Measurements from ENCODE around the gene AHNAK.
"Not testable (repeated sequence)": the region's sequence is repeated elsewhere in the genome, so short reads cannot be mapped to it uniquely, and the experiment has no call there.

The AHNAK gene

GRCh38 chr11:62550478-62550877 is 3.9 kb upstream of the AHNAK start:
- not testable (repeated sequence) for DNase-seq

DNA sequence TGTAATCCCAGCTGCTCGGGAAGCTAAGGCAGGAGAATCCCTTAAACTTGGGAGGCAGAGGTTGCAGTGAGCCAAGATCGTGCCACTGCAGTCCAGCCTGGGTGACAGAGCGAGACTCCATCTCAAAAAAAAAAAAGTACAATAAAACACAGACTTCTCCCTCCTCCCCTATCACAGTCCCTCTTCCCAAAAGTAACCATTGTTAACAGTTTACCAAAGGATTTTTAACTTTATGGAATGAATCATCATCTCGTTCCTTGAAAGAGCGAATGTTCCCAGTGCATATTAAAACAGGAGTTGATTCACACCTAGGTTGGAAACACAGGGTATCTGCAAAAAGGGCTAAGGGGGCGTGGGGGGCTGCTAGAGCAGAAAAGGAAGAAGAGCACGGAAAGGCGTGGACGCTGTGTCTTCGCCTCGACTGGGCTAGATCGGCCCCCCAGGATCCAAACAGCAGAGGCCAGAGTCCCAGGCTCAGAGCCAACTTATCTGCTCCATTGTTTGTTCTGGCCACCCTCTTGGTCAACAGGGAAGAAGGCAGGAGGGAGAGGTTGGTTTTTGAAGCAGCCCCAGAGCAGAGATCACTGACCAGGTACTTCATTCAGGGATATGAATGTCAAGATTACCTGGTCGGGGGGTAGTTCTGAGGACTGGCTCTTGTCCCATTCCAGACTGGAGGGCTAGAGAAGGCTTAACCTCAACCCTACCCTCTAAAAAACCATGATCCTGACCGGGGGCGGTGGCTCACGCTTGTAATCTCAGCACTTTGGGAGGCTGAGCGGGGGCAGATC is 2.1 kb upstream of the AHNAK start:
- DNase-seq: no peak

- DNase-seq: no peak
Measured at GRCh38 chr11:62547691-62548281, 1.2 kb upstream of the AHNAK start.

- no peak for DNase-seq
Measured at GRCh38 chr11:62546929-62547625, 471 bp upstream of the AHNAK start.

GRCh38 chr11:62545437-62546243 is 966 bp downstream of the AHNAK start:
- no peak for DNase-seq

DNA sequence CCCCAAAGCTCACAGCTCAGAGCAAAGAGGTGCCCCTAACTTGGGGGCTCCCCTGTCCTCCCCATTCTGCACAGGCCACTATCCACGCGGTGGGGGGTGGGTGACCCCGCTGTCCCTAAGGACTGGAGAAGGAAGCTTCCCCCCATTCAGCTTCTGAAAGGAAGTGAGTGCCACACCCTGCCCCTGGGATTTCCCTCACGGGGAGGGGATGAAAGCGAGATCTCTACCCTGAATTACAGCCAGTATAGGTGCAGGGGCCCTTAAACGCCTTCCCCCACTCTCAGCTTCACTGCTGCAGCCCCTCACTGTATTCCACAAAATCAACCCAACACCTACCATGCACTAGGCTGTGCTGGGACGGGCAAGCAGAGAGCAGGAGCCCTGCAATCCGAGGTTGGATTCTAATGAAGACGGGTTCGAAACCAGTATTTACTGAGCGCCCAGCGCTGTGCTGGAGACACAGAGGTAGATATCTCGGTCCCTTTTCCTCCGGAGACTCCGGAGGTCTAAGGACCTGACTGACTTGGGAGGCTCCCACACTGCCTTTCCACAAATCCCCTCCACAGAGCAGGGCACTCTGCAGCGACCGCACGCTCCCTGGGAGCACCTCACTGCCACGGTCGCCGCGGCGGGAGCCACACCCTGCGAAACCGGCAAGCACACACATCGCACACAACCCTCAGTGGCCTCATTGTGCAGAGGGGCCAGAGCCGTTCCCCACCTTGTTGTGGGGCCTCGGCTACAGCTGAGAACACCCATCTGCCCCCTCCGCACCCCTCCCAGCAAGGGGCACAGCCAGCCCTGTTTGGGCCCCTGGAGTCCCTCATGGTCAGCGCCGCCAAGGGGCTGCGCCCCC is 1.8 kb downstream of the AHNAK start:
- DNase-seq: no peak

- DNase-seq: no peak
Measured at GRCh38 chr11:62543680-62544444, 2.7 kb downstream of the AHNAK start.

DNA sequence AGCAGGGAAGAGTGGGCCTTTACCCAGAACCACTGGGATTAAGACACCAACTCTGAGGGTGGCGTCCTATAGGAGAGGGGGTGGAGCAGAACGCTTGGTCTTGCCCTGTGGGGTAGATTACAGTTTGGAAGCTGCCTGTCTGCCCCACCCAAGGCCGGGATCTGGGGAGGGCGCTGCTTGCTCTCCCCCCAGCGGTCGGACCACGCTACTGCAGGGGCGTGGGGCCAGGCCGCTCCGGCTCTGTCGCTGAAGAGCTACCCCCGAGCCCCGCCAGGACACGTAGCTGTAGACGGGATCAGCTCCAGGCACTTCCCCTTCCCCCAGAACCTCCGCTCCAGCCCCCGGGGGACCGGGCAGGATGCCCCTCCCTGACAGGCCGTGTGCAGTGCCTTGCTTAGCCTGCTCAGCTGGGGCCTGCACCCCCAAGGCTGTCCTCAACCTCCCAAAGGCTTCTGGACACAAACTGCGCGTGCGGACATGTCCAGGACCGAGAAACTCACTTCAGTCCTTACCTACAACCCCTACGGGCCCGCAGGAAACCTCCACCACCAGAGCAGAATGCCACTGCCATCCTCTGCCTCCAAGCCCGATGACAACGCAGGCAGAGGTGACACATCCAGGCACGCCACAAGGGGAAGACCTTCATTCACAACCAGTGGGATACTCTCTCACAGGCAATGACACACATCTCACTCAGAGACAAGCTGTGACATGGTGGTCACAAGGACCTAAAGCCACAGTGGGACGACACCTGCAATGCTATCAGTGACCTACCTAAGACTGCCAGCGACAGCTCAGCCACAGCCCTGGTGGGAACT is 3.6 kb downstream of the AHNAK start:
- DNase-seq: peak; percentile 55

- no peak for DNase-seq
Measured at GRCh38 chr11:62542111-62542745, 4.4 kb downstream of the AHNAK start.

GRCh38 chr11:62540804-62541701 is 5.6 kb downstream of the AHNAK start:
- no peak for DNase-seq

DNA sequence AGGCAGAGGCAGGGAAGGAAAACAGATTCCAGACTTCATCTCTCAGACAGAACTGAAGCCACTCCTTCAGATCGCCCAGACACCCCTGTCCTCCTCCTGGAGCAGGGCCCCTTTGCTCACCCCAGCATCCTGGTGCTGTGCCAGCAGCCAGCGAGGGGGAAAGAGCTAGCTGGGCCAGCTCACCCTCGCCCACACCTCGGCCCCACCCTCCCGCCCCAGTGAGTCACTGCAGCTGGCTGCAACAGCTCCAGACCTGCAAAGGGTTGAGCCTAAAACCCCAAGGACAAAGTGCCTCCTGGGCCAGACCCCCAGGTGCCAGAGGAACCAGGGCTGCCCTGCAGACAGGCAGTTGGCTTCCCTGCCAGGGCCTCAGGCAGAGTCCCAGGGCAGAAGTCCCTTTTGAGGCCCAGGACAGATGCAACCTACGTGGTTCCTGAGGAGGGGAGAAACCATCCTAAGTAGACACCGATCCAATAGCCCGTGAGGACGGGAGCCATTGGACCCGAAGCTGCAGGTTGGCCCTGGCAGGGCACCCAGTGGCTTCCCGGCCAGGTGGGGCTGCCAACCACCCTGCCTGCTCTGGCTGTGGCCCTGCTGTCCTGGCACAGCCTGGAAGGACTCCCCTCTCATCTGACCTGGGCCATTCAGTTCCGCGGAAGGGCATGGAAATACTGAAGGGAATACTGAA is 7.2 kb downstream of the AHNAK start:
- DNase-seq: peak; percentile 76

- DNase-seq: peak; percentile 74
Measured at GRCh38 chr11:62538470-62539237, 8.0 kb downstream of the AHNAK start.

GRCh38 chr11:62536301-62536957 is 10.2 kb downstream of the AHNAK start:
- DNase-seq: no peak

GRCh38 chr11:62535802-62536201 is 10.8 kb downstream of the AHNAK start:
- DNase-seq: no peak

GRCh38 chr11:62534779-62535545 is 11.6 kb downstream of the AHNAK start:
- no peak for DNase-seq

DNA sequence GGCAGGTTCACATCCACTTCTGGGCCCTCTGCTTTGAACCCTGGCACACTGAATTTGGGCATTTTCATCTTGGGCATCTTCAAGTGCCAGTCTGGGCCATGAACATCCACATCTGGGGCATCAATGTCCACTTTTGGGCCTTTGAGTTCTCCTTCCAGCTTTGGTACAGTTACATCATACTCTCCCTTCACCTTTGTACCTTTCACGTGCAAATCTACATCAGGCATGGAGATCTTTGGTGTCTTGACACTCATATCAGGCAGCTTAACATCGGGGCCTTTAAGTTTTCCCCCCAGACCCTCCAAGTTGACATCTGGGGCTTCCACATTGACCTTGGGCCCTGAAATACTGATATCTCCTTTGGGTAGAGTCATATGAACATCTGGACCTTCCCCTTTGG is 14.5 kb downstream of the AHNAK start:
- no peak for DNase-seq
